ENCODE measurements around the gene HTRA1.

Gene HTRA1

GRCh38 chr10:122468926-122469781 is 7.8 kb downstream of the HTRA1 start:
- H3K4me3 ChIP-seq (ENCODE audit: low read depth, low read length): no peak overlapping the region
- no peak for DNase-seq (ENCODE audit: low read depth)
- no peak for TF ChIP-seq CTCF (IDR thresholded peaks at IDR 0.05; ENCODE audit: insufficient read depth, low read depth, low read length, missing control alignments)

GRCh38 chr10:122469848-122470247 is 8.5 kb downstream of the HTRA1 start:
- no peak for DNase-seq (ENCODE audit: low read depth)
- H3K4me3 ChIP-seq (ENCODE audit: low read depth, low read length): no peak overlapping the region
- no peak for TF ChIP-seq CTCF (IDR thresholded peaks at IDR 0.05; ENCODE audit: insufficient read depth, low read depth, low read length, missing control alignments)

- TF ChIP-seq CTCF (IDR thresholded peaks at IDR 0.05; ENCODE audit: insufficient read depth, low read depth, low read length, missing control alignments): no peak
- no peak for DNase-seq (ENCODE audit: low read depth)
- H3K4me3 ChIP-seq (ENCODE audit: low read depth, low read length): no peak overlapping the region
Measured at GRCh38 chr10:122471531-122472177, 10.3 kb downstream of the HTRA1 start.

DNA sequence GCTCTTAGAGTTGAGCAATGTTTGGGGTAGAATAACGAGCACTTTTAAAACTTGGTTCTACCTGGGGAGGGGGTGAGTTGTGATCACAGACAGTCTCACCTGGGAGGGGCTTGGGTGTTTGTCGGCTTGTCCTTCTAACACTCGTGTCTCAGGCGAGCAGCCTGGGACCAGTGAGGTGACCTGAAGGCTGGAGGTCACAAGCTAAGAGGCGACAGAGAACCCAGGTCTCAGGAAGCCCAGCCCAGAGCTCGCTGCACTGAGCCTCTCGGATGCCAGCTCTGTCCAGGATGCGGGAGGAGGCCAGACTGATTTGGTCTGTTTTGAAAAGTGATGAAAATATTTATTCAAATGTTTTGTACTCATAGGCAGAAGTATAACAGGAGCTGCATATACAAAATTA is 11.8 kb downstream of the HTRA1 start:
- DNase-seq (ENCODE audit: low read depth): no peak
- no peak overlapping the region for H3K4me3 ChIP-seq (ENCODE audit: low read depth, low read length)
- no peak for TF ChIP-seq CTCF (IDR thresholded peaks at IDR 0.05; ENCODE audit: insufficient read depth, low read depth, low read length, missing control alignments)

DNA sequence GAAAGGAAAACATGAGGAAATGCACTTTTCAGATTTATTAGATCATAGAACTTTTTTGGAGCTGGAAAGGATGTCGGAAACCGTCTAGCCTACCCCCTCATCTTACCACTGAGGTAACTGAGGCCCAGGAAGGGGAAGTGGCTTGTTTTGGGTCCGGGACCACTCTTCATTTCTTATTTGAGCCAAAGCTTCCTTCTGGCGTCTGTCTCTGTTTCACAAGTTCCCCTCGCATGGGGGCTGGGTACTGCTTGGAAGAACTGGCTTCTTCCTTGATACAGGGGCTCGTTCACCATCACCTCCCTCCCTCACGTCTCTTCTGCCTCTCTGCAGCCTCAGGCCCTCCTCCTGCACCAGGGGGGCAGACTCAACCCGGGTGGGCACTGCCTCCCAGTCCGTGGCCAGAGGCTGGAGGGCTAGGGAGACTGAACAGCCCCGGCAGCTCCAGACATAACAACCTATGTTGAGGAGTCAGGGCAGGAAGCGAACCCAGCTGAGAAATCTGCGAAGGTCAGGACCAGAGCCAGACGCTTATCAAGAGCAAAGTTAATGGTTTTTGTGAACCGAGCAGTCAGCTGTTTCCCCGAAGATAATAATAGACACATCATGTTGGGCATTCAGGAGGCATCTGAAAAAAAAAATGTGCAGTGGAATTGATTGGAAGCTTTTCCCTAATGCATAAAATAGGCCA is 12.9 kb downstream of the HTRA1 start:
- no peak overlapping the region for H3K4me3 ChIP-seq (ENCODE audit: low read depth, low read length)
- TF ChIP-seq CTCF (IDR thresholded peaks at IDR 0.05; ENCODE audit: insufficient read depth, low read depth, low read length, missing control alignments): no peak
- DNase-seq (ENCODE audit: low read depth): no peak

DNA sequence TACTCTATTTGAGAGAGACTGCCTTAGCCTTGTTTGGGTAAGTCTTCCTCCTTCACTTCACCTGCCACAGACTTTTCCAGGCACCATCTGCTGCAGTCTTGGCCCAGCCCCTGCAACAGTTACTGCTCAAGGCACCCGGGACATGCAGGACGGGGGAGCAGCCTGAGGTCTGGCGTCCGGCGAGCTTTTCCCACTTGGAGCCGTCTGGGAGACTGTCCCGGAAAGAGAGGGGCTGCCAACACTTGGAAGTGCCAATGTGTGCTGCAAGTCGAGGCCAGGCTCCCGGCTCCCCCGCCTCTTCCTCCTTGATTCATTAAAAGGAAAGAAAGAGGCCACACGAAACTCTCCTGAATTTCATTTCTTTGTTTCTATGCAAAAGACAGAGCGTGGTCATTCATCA is 13.7 kb downstream of the HTRA1 start:
- DNase-seq (ENCODE audit: low read depth): no peak
- TF ChIP-seq CTCF (IDR thresholded peaks at IDR 0.05; ENCODE audit: insufficient read depth, low read depth, low read length, missing control alignments): no peak

More for the DNA sequence above, 13.7 kb downstream of the HTRA1 start:
- H3K4me3 ChIP-seq (ENCODE audit: low read depth, low read length): no peak overlapping the region

Data from GM12865 (cell line).